ENCODE results near the gene MUC5AC.

MUC5AC gene

GRCh38 chr11:1205987-1206331 lies 48.2 kb downstream of the MUC5AC start:
- DNase-seq, result no peak
- no peak overlapping the region for H2BK15ac ChIP-seq (replicated peaks; ENCODE audit: low read depth)
- no peaks in the 10 kb centered on the region for H3K4me1 ChIP-seq (ENCODE audit: control insufficient read depth, low read depth, low read length)
- H3K23ac ChIP-seq (ENCODE audit: low read length), result no peak overlapping the region
- no peak overlapping the region for H2BK5ac ChIP-seq (ENCODE audit: low read length)
- H3K4ac ChIP-seq (ENCODE audit: low read depth, low read length), result no peak overlapping the region
- WGBS (ENCODE audit: extremely low coverage, insufficient coverage, low lambda C conversion rate), result no CpG with 5 or more reads among the region's 8 CpGs
- no peak overlapping the region for H3K27ac ChIP-seq (ENCODE audit: low read depth, low read length)
- H3K18ac ChIP-seq (ENCODE audit: low read length), result no peak overlapping the region
- H3K36me3 ChIP-seq (ENCODE audit: control insufficient read depth, insufficient read depth, low read length), result no peaks in the 10 kb centered on the region
- H4K8ac ChIP-seq (ENCODE audit: low read depth, low read length), result no peak overlapping the region
- no peak overlapping the region for H3K56ac ChIP-seq (ENCODE audit: low read length)
- H2BK120ac ChIP-seq (ENCODE audit: low read depth, low read length), result no peak overlapping the region
- H3K79me2 ChIP-seq (ENCODE audit: control insufficient read depth, insufficient read depth, low read length), result no peaks in the 10 kb centered on the region
- H4K5ac ChIP-seq (ENCODE audit: low read length), result no peak overlapping the region
- H3K79me1 ChIP-seq (ENCODE audit: low read length), result no peaks in the 10 kb centered on the region
- H3K4me3 ChIP-seq (ENCODE audit: low read length), result no peak overlapping the region
- H3K4me2 ChIP-seq (ENCODE audit: low read length), result no peak overlapping the region
- H3K9ac ChIP-seq (ENCODE audit: low read length), result no peak overlapping the region
- no peaks in the 10 kb centered on the region for H3K27me3 ChIP-seq (ENCODE audit: insufficient read depth, low read length, poor library complexity)
- H2AK5ac ChIP-seq (ENCODE audit: low read length), result no peak overlapping the region

- no peaks in the 10 kb centered on the region for H3K27me3 ChIP-seq (ENCODE audit: insufficient read depth, low read length, poor library complexity)
- no peak overlapping the region for H4K8ac ChIP-seq (ENCODE audit: low read depth, low read length)
- H3K79me1 ChIP-seq (ENCODE audit: low read length), result no peaks in the 10 kb centered on the region
- no peak overlapping the region for H3K56ac ChIP-seq (ENCODE audit: low read length)
- H3K4me3 ChIP-seq (ENCODE audit: low read length), result no peak overlapping the region
- no peaks in the 10 kb centered on the region for H3K79me2 ChIP-seq (ENCODE audit: control insufficient read depth, insufficient read depth, low read length)
- no peak overlapping the region for H2AK5ac ChIP-seq (ENCODE audit: low read length)
- no peak overlapping the region for H3K18ac ChIP-seq (ENCODE audit: low read length)
- no peak overlapping the region for H4K5ac ChIP-seq (ENCODE audit: low read length)
- no peak overlapping the region for H2BK120ac ChIP-seq (ENCODE audit: low read depth, low read length)
- no peak overlapping the region for H2BK5ac ChIP-seq (ENCODE audit: low read length)
- H2BK15ac ChIP-seq (replicated peaks; ENCODE audit: low read depth), result no peak overlapping the region
- H3K4me2 ChIP-seq (ENCODE audit: low read length), result no peak overlapping the region
- WGBS (ENCODE audit: extremely low coverage, insufficient coverage, low lambda C conversion rate), result no CpG with 5 or more reads among the region's 38 CpGs
- no peak overlapping the region for H3K23ac ChIP-seq (ENCODE audit: low read length)
- H3K27ac ChIP-seq (ENCODE audit: low read depth, low read length), result no peak overlapping the region
- no peak for DNase-seq
- no peaks in the 10 kb centered on the region for H3K36me3 ChIP-seq (ENCODE audit: control insufficient read depth, insufficient read depth, low read length)
- no peak overlapping the region for H3K4ac ChIP-seq (ENCODE audit: low read depth, low read length)
- no peaks in the 10 kb centered on the region for H3K4me1 ChIP-seq (ENCODE audit: control insufficient read depth, low read depth, low read length)
- no peak overlapping the region for H3K9ac ChIP-seq (ENCODE audit: low read length)
These were observed 48.9 kb downstream of the MUC5AC start for GRCh38 chr11:1206391-1207271.

GRCh38 chr11:1207401-1208143 lies 49.8 kb downstream of the MUC5AC start:
- Histone ChIP-seq H3K18ac (ENCODE audit: low read length) (no peak overlapping the region), H3K79me2 (ENCODE audit: control insufficient read depth, insufficient read depth, low read length) (no peaks in the 10 kb centered on the region), H3K79me1 (ENCODE audit: low read length) (no peaks in the 10 kb centered on the region), H3K4me2 (ENCODE audit: low read length) (no peak overlapping the region), H2BK120ac (ENCODE audit: low read depth, low read length) (no peak overlapping the region), H3K27ac (ENCODE audit: low read depth, low read length) (no peak overlapping the region), H4K8ac (ENCODE audit: low read depth, low read length) (no peak overlapping the region), H3K4me3 (ENCODE audit: low read length) (no peak overlapping the region), H4K5ac (ENCODE audit: low read length) (no peak overlapping the region), H3K4ac (ENCODE audit: low read depth, low read length) (no peak overlapping the region), H3K9ac (ENCODE audit: low read length) (no peak overlapping the region), H3K27me3 (ENCODE audit: insufficient read depth, low read length, poor library complexity) (no peaks in the 10 kb centered on the region), H2BK5ac (ENCODE audit: low read length) (no peak overlapping the region), H3K4me1 (ENCODE audit: control insufficient read depth, low read depth, low read length) (no peaks in the 10 kb centered on the region), H3K56ac (ENCODE audit: low read length) (no peak overlapping the region), H2AK5ac (ENCODE audit: low read length) (no peak overlapping the region), H3K36me3 (ENCODE audit: control insufficient read depth, insufficient read depth, low read length) (no peaks in the 10 kb centered on the region), H3K23ac (ENCODE audit: low read length) (no peak overlapping the region), H2BK15ac (replicated peaks; ENCODE audit: low read depth) (no peak overlapping the region)
- no peak for DNase-seq
- no CpG with 5 or more reads among the region's 34 CpGs for whole genome bisulfite sequencing (ENCODE audit: extremely low coverage, insufficient coverage, low lambda C conversion rate)

DNA sequence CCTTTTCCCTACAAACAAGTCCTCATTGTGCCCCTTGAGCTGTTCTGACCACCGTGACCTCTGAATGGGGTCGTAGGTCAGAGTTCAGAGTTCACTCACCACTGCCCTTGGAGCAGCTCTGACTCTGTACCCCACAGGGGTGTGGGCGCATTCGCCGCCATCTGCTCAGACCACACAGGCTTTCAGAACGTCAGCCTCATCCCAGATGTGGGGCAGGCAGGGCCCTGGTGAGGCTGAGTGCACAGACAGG lies 50.3 kb downstream of the MUC5AC start:
- no peak overlapping the region for H4K8ac ChIP-seq (ENCODE audit: low read depth, low read length)
- H3K18ac ChIP-seq (ENCODE audit: low read length), result no peak overlapping the region
- no peak overlapping the region for H2AK5ac ChIP-seq (ENCODE audit: low read length)
- no peak overlapping the region for H3K9ac ChIP-seq (ENCODE audit: low read length)
- H3K4me2 ChIP-seq (ENCODE audit: low read length), result no peak overlapping the region
- H2BK5ac ChIP-seq (ENCODE audit: low read length), result no peak overlapping the region
- no peak overlapping the region for H2BK120ac ChIP-seq (ENCODE audit: low read depth, low read length)
- H3K4me3 ChIP-seq (ENCODE audit: low read length), result no peak overlapping the region
- no peak overlapping the region for H4K5ac ChIP-seq (ENCODE audit: low read length)
- no peaks in the 10 kb centered on the region for H3K36me3 ChIP-seq (ENCODE audit: control insufficient read depth, insufficient read depth, low read length)
- no peak overlapping the region for H2BK15ac ChIP-seq (replicated peaks; ENCODE audit: low read depth)
- no peak for DNase-seq
- no peak overlapping the region for H3K27ac ChIP-seq (ENCODE audit: low read depth, low read length)
- H3K56ac ChIP-seq (ENCODE audit: low read length), result no peak overlapping the region
- no peaks in the 10 kb centered on the region for H3K4me1 ChIP-seq (ENCODE audit: control insufficient read depth, low read depth, low read length)
- H3K27me3 ChIP-seq (ENCODE audit: insufficient read depth, low read length, poor library complexity), result no peaks in the 10 kb centered on the region
- H3K23ac ChIP-seq (ENCODE audit: low read length), result no peak overlapping the region
- no peaks in the 10 kb centered on the region for H3K79me1 ChIP-seq (ENCODE audit: low read length)
- H3K4ac ChIP-seq (ENCODE audit: low read depth, low read length), result no peak overlapping the region
- WGBS (ENCODE audit: extremely low coverage, insufficient coverage, low lambda C conversion rate), result no CpG with 5 or more reads among the region's 6 CpGs
- no peaks in the 10 kb centered on the region for H3K79me2 ChIP-seq (ENCODE audit: control insufficient read depth, insufficient read depth, low read length)

GRCh38 chr11:1208394-1209261 lies 50.9 kb downstream of the MUC5AC start:
- H2BK5ac ChIP-seq (ENCODE audit: low read length), result no peak overlapping the region
- no peak overlapping the region for H3K4me3 ChIP-seq (ENCODE audit: low read length)
- no peak for DNase-seq
- no peak overlapping the region for H3K56ac ChIP-seq (ENCODE audit: low read length)
- H3K4ac ChIP-seq (ENCODE audit: low read depth, low read length), result no peak overlapping the region
- no peak overlapping the region for H2BK15ac ChIP-seq (replicated peaks; ENCODE audit: low read depth)
- H3K18ac ChIP-seq (ENCODE audit: low read length), result no peak overlapping the region
- H3K79me1 ChIP-seq (ENCODE audit: low read length), result no peaks in the 10 kb centered on the region
- no peak overlapping the region for H4K5ac ChIP-seq (ENCODE audit: low read length)
- no peaks in the 10 kb centered on the region for H3K27me3 ChIP-seq (ENCODE audit: insufficient read depth, low read length, poor library complexity)
- no peak overlapping the region for H4K8ac ChIP-seq (ENCODE audit: low read depth, low read length)
- no peaks in the 10 kb centered on the region for H3K36me3 ChIP-seq (ENCODE audit: control insufficient read depth, insufficient read depth, low read length)
- no peaks in the 10 kb centered on the region for H3K79me2 ChIP-seq (ENCODE audit: control insufficient read depth, insufficient read depth, low read length)
- WGBS (ENCODE audit: extremely low coverage, insufficient coverage, low lambda C conversion rate), result no CpG with 5 or more reads among the region's 39 CpGs
- H3K4me1 ChIP-seq (ENCODE audit: control insufficient read depth, low read depth, low read length), result no peaks in the 10 kb centered on the region
- H3K9ac ChIP-seq (ENCODE audit: low read length), result no peak overlapping the region
- H2AK5ac ChIP-seq (ENCODE audit: low read length), result no peak overlapping the region
- H2BK120ac ChIP-seq (ENCODE audit: low read depth, low read length), result no peak overlapping the region
- H3K23ac ChIP-seq (ENCODE audit: low read length), result no peak overlapping the region
- no peak overlapping the region for H3K27ac ChIP-seq (ENCODE audit: low read depth, low read length)
- no peak overlapping the region for H3K4me2 ChIP-seq (ENCODE audit: low read length)

Measured in mesendoderm (in vitro differentiated cells).